H1 (cell line): ENCODE data around the gene PEX6. TPM values are rescaled to one million over a fixed set of nuclear protein-coding genes. Genes with fewer than 3 reads are reported as not detected.

Experiments used
- CTCF ChIA-PET: fragments of 300-600 bp; sonication (Branson Sonifier 250); formaldehyde crosslinking; loops from one replicate; lab custom pipeline; 2021; ENCODE audit not compliant: partially characterized antibody; lab: Charles Lee
- POLR2A ChIA-PET: fragments of 300-600 bp; sonication (Branson Sonifier 250); formaldehyde crosslinking; loops from one replicate; lab custom pipeline; 2021; ENCODE audit warnings: inconsistent platforms; ENCODE audit not compliant: partially characterized antibody; lab: Charles Lee
- DNase-seq, 2 experiments: peaks; one replicate each; pipeline versions ENCODE4 v3.0.0 to v3.0.0-alpha.2; 2010 to 2022; ENCODE audit warnings: low spot score in 2 of 2, low read depth in 1 of 2, mixed read lengths in 1 of 2
- FAIRE-seq: peaks from 2 replicates; lab custom pipeline; 2011; peaks lifted over from hg19 to GRCh38; lab: Jason Lieb, UNC
- H2AFZ ChIP-seq: 2 replicates; pipeline ENCODE4 v1.8.1; 2012; ENCODE audit warnings: low read length, inconsistent platforms
- H2AK5ac ChIP-seq: 2 replicates; pipeline ENCODE4 v1.6.1; 2013; ENCODE audit warnings: low read depth, low read length
- H2BK120ac ChIP-seq: replicated peaks from 2 replicates; pipeline ENCODE3; 2013; ENCODE audit warnings: low read depth, low read length, inconsistent platforms
- H2BK12ac ChIP-seq: 2 replicates; pipeline ENCODE4 v1.6.1; 2013; ENCODE audit warnings: low read depth, low read length
- H2BK15ac ChIP-seq: 2 replicates; pipeline ENCODE4 v1.6.1; 2013; ENCODE audit warnings: low read length
- H2BK20ac ChIP-seq: 2 replicates; pipeline ENCODE4 v1.6.1; 2013; ENCODE audit warnings: low read length
- H2BK5ac ChIP-seq: 2 replicates; pipeline ENCODE4 v1.6.1; 2013; ENCODE audit warnings: low read depth, low read length
- H3K14ac ChIP-seq: 2 replicates; pipeline ENCODE4 v1.6.1; 2013; ENCODE audit warnings: inconsistent platforms; ENCODE audit not compliant: insufficient read length
- H3K18ac ChIP-seq: 2 replicates; pipeline ENCODE4 v1.6.1; 2013; ENCODE audit warnings: low read length; ENCODE audit errors: extremely low read depth
- H3K23ac ChIP-seq: 2 replicates; pipeline ENCODE4 v1.6.1; 2013; ENCODE audit warnings: inconsistent platforms; ENCODE audit not compliant: insufficient read length
- H3K23me2 ChIP-seq: 2 replicates; pipeline ENCODE4 v1.6.1; 2013; ENCODE audit warnings: low read depth, low read length
- H3K27ac ChIP-seq: 2 replicates; pipeline ENCODE4 v1.6.1; 2011; ENCODE audit warnings: low read depth, low read length, inconsistent platforms
- H3K27me3 ChIP-seq, 4 experiments: replicated peaks in 1 of 4; 1 replicate in 1 of 4; 2 replicates in 3 of 4; pipeline versions ENCODE4 v1.6.1 to v1.8.1; 2011 to 2013; ENCODE audit warnings: low read length in 3 of 4, mild to moderate bottlenecking in 3 of 4, inconsistent platforms in 2 of 4, mixed read lengths in 2 of 4, moderate library complexity in 1 of 4; ENCODE audit not compliant: control insufficient read depth in 3 of 4, insufficient read depth in 3 of 4; ENCODE audit errors: extremely low read depth in 1 of 4
- H3K36me3 ChIP-seq, 4 experiments: 2 replicates each; pipeline versions ENCODE4 v1.6.1 to v1.8.1; 2011 to 2013; ENCODE audit warnings: mild to moderate bottlenecking in 4 of 4, low read length in 3 of 4, moderate library complexity in 2 of 4, control low read depth in 1 of 4, inconsistent platforms in 1 of 4; ENCODE audit not compliant: insufficient read depth in 4 of 4, control insufficient read depth in 2 of 4
- H3K4ac ChIP-seq: replicated peaks from 2 replicates; pipeline ENCODE3; 2013; ENCODE audit warnings: low read length, low read depth, mixed read lengths, inconsistent platforms; ENCODE audit not compliant: insufficient read length
- H3K4me1 ChIP-seq, 4 experiments: replicated peaks in 1 of 4; 1 replicate in 1 of 4; 2 replicates in 3 of 4; pipeline versions ENCODE4 v1.6.1 to v1.8.1; 2011 to 2013; ENCODE audit warnings: low read length in 3 of 4, inconsistent platforms in 2 of 4, mixed read lengths in 1 of 4; ENCODE audit not compliant: insufficient read depth in 4 of 4, control insufficient read depth in 3 of 4
- H3K4me2 ChIP-seq, 2 experiments: 2 replicates each; pipeline versions ENCODE4 v1.6.1 to v1.8.1; 2011 to 2013; ENCODE audit warnings: low read depth in 2 of 2, low read length in 2 of 2, control low read depth in 1 of 2, inconsistent platforms in 1 of 2, mild to moderate bottlenecking in 1 of 2; ENCODE audit not compliant: insufficient read depth in 1 of 2
- H3K4me3 ChIP-seq, 4 experiments: fragments of 200-600, 300-600 bp in 1 of 4; sonication (generic), shearing (Covaris generic), sonication (Bioruptor Twin) in 1 of 4; 2 replicates each; pipeline versions ENCODE4 v1.5.1 to v1.8.1; 2011 to 2016; ENCODE audit warnings: low read length in 4 of 4, low read depth in 3 of 4, control low read depth in 2 of 4, inconsistent platforms in 2 of 4, mild to moderate bottlenecking in 2 of 4, mixed read lengths in 1 of 4, moderate library complexity in 1 of 4; ENCODE audit not compliant: insufficient read depth in 2 of 4; ENCODE audit errors: extremely low read depth in 1 of 4
- H3K56ac ChIP-seq: replicated peaks from 2 replicates; pipeline ENCODE3; 2013; ENCODE audit warnings: low read depth, mild to moderate bottlenecking, mixed read lengths, low read length, inconsistent platforms; ENCODE audit not compliant: insufficient read length
- H3K79me1 ChIP-seq: 2 replicates; pipeline ENCODE4 v1.6.1; 2013; ENCODE audit warnings: low read depth, low read length, control low read depth
- H3K79me2 ChIP-seq, 2 experiments: 2 replicates each; pipeline versions ENCODE4 v1.6.1 to v1.8.1; 2012 to 2013; ENCODE audit warnings: low read length in 2 of 2, mild to moderate bottlenecking in 2 of 2, inconsistent platforms in 1 of 2; ENCODE audit not compliant: insufficient read depth in 2 of 2, control insufficient read depth in 1 of 2
- H3K9ac ChIP-seq, 4 experiments: replicated peaks in 1 of 4; 1 replicate in 1 of 4; 2 replicates in 3 of 4; pipeline versions ENCODE4 v1.6.1 to v1.8.1; 2011 to 2013; ENCODE audit warnings: low read depth in 3 of 4, low read length in 3 of 4, control low read depth in 2 of 4, mild to moderate bottlenecking in 2 of 4, moderate library complexity in 2 of 4, inconsistent platforms in 1 of 4; ENCODE audit errors: extremely low read depth in 1 of 4
- H3K9me3 ChIP-seq, 2 experiments: 2 replicates each; pipeline versions ENCODE4 v1.6.1 to v1.8.1; 2012 to 2013; ENCODE audit warnings: mild to moderate bottlenecking in 2 of 2, moderate library complexity in 2 of 2, control low read depth in 1 of 2, inconsistent platforms in 1 of 2, low read depth in 1 of 2, low read length in 1 of 2, mixed read lengths in 1 of 2; ENCODE audit not compliant: insufficient read depth in 2 of 2
- H4K20me1 ChIP-seq, 2 experiments: replicated peaks in 1 of 2; 2 replicates each; pipeline versions ENCODE3 to v1.8.1; 2011 to 2013; ENCODE audit warnings: inconsistent platforms in 2 of 2, low read length in 2 of 2, mild to moderate bottlenecking in 1 of 2; ENCODE audit not compliant: insufficient read depth in 2 of 2, control insufficient read depth in 1 of 2
- H4K5ac ChIP-seq: 2 replicates; pipeline ENCODE4 v1.6.1; 2013; ENCODE audit warnings: low read length, low read depth, mixed read lengths, inconsistent platforms; ENCODE audit not compliant: insufficient read length
- H4K8ac ChIP-seq: 2 replicates; pipeline ENCODE4 v1.8.0; 2013; ENCODE audit warnings: mild to moderate bottlenecking, moderate library complexity, low read length, inconsistent platforms; ENCODE audit not compliant: insufficient read depth; ENCODE audit errors: extremely low read depth
- H4K91ac ChIP-seq: replicated peaks from 2 replicates; pipeline ENCODE3; 2013; ENCODE audit warnings: low read length, mixed read lengths, inconsistent platforms; ENCODE audit not compliant: insufficient read length
- ATF2 ChIP-seq: IDR thresholded peaks from 2 replicates; pipeline ENCODE4 v1.6.1; 2012; ENCODE audit warnings: low read length, inconsistent platforms
- CTCF ChIP-seq, 3 experiments: IDR thresholded peaks; 1 replicate in 2 of 3; 2 replicates in 1 of 3; pipeline versions ENCODE4 v1.5.1 to v1.6.1; 2011; ENCODE audit warnings: low read length in 3 of 3, mild to moderate bottlenecking in 3 of 3, inconsistent platforms in 2 of 3, low read depth in 1 of 3, moderate library complexity in 1 of 3; ENCODE audit not compliant: insufficient read depth in 1 of 3; ENCODE audit errors: control extremely low read depth in 1 of 3
- EP300 ChIP-seq, 2 experiments: IDR thresholded peaks; 1 replicate in 1 of 2; 2 replicates in 1 of 2; pipeline ENCODE4 v1.6.1; 2011 to 2012; ENCODE audit warnings: low read depth in 2 of 2, low read length in 2 of 2, mild to moderate bottlenecking in 2 of 2, borderline replicate concordance in 1 of 2, inconsistent platforms in 1 of 2, moderate library complexity in 1 of 2
- JUND ChIP-seq: IDR thresholded peaks from 2 replicates; pipeline ENCODE4 v1.6.1; 2011; ENCODE audit warnings: mild to moderate bottlenecking, improper control_type of control experiment, low read length
- KDM4A ChIP-seq: IDR thresholded peaks from one replicate; pipeline ENCODE4 v1.7.1; 2012; ENCODE audit warnings: low read depth, mild to moderate bottlenecking, moderate library complexity, low read length, inconsistent platforms; ENCODE audit not compliant: severe bottlenecking
- POLR2A ChIP-seq, 2 experiments: IDR thresholded peaks; 1 replicate in 1 of 2; 2 replicates in 1 of 2; pipeline ENCODE4 v1.6.1; 2011; ENCODE audit warnings: low read depth in 2 of 2, low read length in 2 of 2, mild to moderate bottlenecking in 2 of 2; ENCODE audit errors: control extremely low read depth in 1 of 2
- RBBP5 ChIP-seq: IDR thresholded peaks from 2 replicates; pipeline ENCODE4 v1.7.1; 2012; ENCODE audit warnings: low read depth, mild to moderate bottlenecking, inconsistent platforms, low read length, moderate library complexity, borderline replicate concordance
- RNF2 ChIP-seq: fragments of 200-900, 300-1000 bp; sonication (generic); IDR thresholded peaks from 2 replicates; pipeline ENCODE4 v1.7.1; 2016; ENCODE audit warnings: borderline replicate concordance, low read depth, mild to moderate bottlenecking, antibody characterized with exemption, low read length; ENCODE audit not compliant: poor library complexity, severe bottlenecking; ENCODE audit errors: missing control alignments
- SIRT6 ChIP-seq: IDR thresholded peaks from one replicate; pipeline ENCODE4 v1.7.1; 2012; ENCODE audit warnings: low read length, inconsistent platforms
- WGBS, 2 experiments: shearing (Covaris generic) in 1 of 2; methylation state at CpG; one replicate each; pipeline versions ENCODE4 v1.1.6 to v1.1.7; 2013 to 2015; ENCODE audit warnings: low lambda C conversion rate in 2 of 2, mixed read lengths in 2 of 2, inconsistent platforms in 1 of 2, low coverage in 1 of 2, missing lambda C conversion rate in 1 of 2; ENCODE audit not compliant: insufficient replicate concordance in 2 of 2, insufficient coverage in 1 of 2, insufficient read length in 1 of 2; ENCODE audit errors: extremely low coverage in 1 of 2, missing lambda C conversion rate in 1 of 2; 5-methylcytosine and 5-hydroxymethylcytosine counted together
- polyA plus RNA-seq, 7 experiments: library from polyadenylated mRNA; depleted of rRNA in 3 of 7; stranded (reverse) in 5 of 7; unstranded in 2 of 7; fragments of >200 nt in 5 of 7; fragments of 200-250 nt in 2 of 7; gene quantifications; 1 replicate in 5 of 7; 2 replicates in 1 of 7; 4 replicates in 1 of 7; pipeline versions ENCODE4 v1.2.1 to v1.2.3, GENCODE V29; 2011 to 2013; ENCODE audit warnings: missing spikeins in 2 of 7, mixed read lengths in 2 of 7
- total RNA-seq: library from RNA; stranded (reverse); fragmentation: NEBNext Ultra II Directional; extraction: Animal tissue kit (Norgen Biotek cat#: 25700); gene quantifications from 2 replicates; pipeline ENCODE4 v1.2.1, GENCODE V29; 2021

The PEX6 gene
- total and polyA plus RNA-seq, 2 of the 8 experiments (the other 6 are each of a cell fraction or from before 2014, with no cell fraction given), result 6.4 to 12.5 TPM

- no peaks in the 10 kb centered on the region for H3K79me1 ChIP-seq
- no peak overlapping the region for H4K5ac ChIP-seq
- H2AK5ac ChIP-seq, result no peak overlapping the region
- H3K4me2 ChIP-seq, result no peak overlapping the region
- no peak overlapping the region for H3K14ac ChIP-seq
- H2BK120ac ChIP-seq, result no peak overlapping the region
- no peak overlapping the region for H4K91ac ChIP-seq
- H2BK15ac ChIP-seq, result no peak overlapping the region
- no peak for DNase-seq
- H3K4me3 ChIP-seq, result no peak overlapping the region
- no peak overlapping the region for H3K18ac ChIP-seq
- H2BK20ac ChIP-seq, result no peak overlapping the region
- no peaks in the 10 kb centered on the region for H3K27me3 ChIP-seq
- H3K79me2 ChIP-seq, result no peaks in the 10 kb centered on the region
- H2BK12ac ChIP-seq, result no peak overlapping the region
- H3K9ac ChIP-seq, result no peak overlapping the region
- H3K4ac ChIP-seq, result no peak overlapping the region
- ChIA-PET POLR2A (interaction anchor here (0.6 to 1.7 kb wide), 5 partner anchors 8 to 27 kb away, joined by 3 to 4 read pairs (median 4); partner anchors contain the start of genes CNPY3, GNMT and PEX6), CTCF (interaction anchor here (0.6 to 1.8 kb wide), 4 partner anchors 8 to 1387 kb away, joined by 3 to 6 read pairs (median 3); partner anchors contain the start of gene GNMT)
- H3K23ac ChIP-seq, result no peak overlapping the region
- 94% methylated on average over 4 of the region's 4 CpGs; no CpG with 5 or more reads in 1 of the 2 experiments for WGBS, 2 experiments
- H3K9me3 ChIP-seq, result no peaks in the 10 kb centered on the region
- H4K20me1 ChIP-seq, result no peaks in the 10 kb centered on the region
- H3K4me1 ChIP-seq, result no peaks in the 10 kb centered on the region
- no peak overlapping the region for H3K27ac ChIP-seq
- H4K8ac ChIP-seq, result no peak overlapping the region
- no peak overlapping the region for H2AFZ ChIP-seq
- no peaks in the 10 kb centered on the region for H3K36me3 ChIP-seq
- FAIRE-seq, result no peak
- H3K56ac ChIP-seq, result no peak overlapping the region
- H3K23me2 ChIP-seq, result no peaks in the 10 kb centered on the region
- H2BK5ac ChIP-seq, result no peak overlapping the region
- TF ChIP-seq POLR2A (IDR thresholded peaks at IDR 0.05; ENCODE audit: control extremely low read depth in 1 of 2, low read depth in 2 of 2, low read length in 2 of 2), result no peak
- TF ChIP-seq EP300 (IDR thresholded peaks at IDR 0.05; ENCODE audit: borderline replicate concordance in 1 of 2, low read depth in 2 of 2, low read length in 2 of 2), result no peak
- no peak for TF ChIP-seq CTCF (IDR thresholded peaks at IDR 0.05; ENCODE audit: control extremely low read depth in 1 of 3, insufficient read depth in 1 of 3, low read depth in 1 of 3, low read length in 3 of 3)
- no peak for TF ChIP-seq RBBP5
- no peak for TF ChIP-seq RNF2
- no peak for TF ChIP-seq ATF2
- no peak for TF ChIP-seq JUND
- TF ChIP-seq KDM4A, result no peak
- no peak for TF ChIP-seq SIRT6
These were observed 26.6 kb downstream of the PEX6 start for GRCh38 chr6:42952389-42952788.
